ENCODE results near the gene POLQ. TPM values are rescaled to one million over a fixed set of nuclear protein-coding genes. Genes with fewer than 3 reads are reported as not detected.
"Not testable (repeated sequence)": the region's sequence is repeated elsewhere in the genome, so short reads cannot be mapped to it uniquely, and the experiment has no call there.

The POLQ gene
- total RNA-seq = 0.23 TPM

DNA sequence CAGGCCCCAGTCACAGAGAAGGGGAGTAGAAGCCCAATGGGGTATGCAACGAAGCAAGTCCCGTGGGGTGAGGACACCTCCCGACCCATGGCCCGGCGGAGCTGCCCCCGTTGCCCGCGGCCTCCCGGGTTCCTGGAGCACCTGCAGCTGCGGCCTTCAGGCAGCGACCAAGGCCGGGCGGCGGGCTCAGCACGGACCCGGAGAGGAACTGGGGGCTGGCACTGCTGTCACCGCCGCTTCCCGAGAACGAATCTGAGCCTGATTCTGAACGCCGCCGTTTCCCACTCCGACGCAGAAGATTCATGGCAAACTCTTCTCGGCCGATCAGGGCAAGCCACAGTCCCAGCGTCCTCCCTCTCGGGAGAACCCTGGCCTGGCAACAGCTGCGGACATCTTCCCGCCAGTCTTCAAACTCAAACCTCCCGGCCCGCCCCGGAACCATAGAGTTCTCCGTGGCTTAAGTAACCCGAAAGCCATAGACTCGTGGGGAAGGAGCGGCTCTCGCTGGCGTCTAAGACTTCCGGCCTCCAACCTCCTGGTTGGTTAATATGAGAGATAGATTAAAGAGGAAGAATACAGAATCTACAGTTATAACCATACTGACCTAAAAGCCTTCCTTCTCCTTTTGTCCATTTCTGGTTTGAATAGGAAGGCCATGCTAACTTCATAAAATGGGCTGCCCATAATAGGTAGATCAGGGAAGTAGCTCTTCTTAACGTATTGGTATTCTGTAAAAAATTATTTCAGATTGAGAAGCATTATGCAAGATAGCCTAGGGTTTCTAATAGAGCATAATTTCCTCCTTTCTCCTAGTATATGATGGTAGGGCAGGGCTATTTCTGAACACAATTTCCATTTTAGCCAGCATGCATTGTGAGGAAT, at the start of gene POLQ:
POLQ (minus strand) TSS at position 415 of the 882 bp plus-strand sequence; CDS start at position 304, 111 bp downstream.
- ATAC-seq (peak; percentile 99), DNase-seq (ENCODE audit: low spot score) (peak; percentile 91)

- peak; percentile 93 for ATAC-seq
- peak; percentile 54 for DNase-seq (ENCODE audit: low spot score)
Observed at GRCh38 chr3:121594850-121595249, 49.1 kb upstream of the POLQ start.

DNA sequence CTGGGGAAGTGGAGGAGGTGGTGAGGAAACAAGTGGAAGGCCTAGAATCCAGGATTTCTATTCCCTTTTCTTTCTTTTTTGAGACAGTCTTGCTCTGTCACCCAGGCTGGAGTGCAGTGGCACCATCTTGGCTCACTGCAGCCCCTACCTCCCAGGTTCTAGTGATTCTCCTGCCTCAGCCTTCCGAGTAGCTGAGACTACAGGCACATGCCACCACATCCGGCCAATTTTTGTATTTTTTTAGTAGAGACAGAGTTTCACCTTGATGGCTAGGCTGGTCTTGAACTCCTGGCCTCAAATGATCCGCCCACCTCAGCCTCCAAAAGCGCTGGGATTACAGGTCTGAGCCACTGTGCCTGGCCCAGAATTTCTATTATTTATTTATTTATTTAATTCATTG, 48.0 kb upstream of the POLQ start:
- not testable (repeated sequence) for ATAC-seq; DNase-seq (ENCODE audit: low spot score)

DNA sequence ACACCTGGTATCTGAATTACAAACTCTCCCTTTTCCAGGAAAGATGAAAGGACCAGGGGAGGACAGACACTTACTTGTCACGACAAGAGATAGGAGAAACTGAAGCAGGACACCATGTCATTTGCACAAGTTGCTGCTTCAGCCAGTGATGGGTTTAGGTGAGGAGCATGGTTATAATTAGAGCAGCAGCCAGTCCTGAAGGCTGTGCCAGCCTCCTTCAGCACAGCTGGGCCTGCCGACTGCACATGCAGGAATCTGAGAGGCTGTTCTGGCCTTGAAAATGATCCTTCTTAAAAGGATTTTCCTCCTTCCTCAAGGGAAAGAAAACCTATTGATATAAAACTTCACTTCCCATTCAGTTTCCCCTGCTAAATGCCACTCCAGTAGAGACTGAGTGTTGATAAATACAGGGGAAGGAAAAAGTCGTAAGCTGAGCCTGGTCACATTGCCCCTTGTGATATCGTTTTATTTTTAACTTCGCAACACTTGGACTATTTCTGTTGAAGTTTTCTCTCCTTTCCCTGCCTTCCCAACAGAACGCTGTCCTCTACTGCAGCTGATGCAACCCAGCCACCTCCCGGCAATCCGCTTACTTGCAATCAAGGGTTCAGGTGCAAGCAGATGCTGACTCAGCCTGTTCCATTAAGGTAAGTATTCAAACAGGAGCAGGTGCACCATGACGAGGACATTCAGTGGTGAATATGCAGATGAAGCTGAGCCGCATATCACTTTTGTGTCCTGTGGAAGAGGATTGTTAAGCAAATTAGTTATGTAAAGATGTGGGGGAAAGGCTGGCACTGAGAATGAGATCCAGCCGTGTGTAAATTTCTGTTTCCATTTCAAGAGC, 47.3 kb upstream of the POLQ start, which contains the start of gene FBXO40:
FBXO40 (plus strand) TSS at position 524 of the 847 bp plus-strand sequence. CDS start 27,197 bp downstream, outside the sequence.
- DNase-seq (ENCODE audit: low spot score) = peak; percentile 65
- peak; percentile 86 for ATAC-seq

DNA sequence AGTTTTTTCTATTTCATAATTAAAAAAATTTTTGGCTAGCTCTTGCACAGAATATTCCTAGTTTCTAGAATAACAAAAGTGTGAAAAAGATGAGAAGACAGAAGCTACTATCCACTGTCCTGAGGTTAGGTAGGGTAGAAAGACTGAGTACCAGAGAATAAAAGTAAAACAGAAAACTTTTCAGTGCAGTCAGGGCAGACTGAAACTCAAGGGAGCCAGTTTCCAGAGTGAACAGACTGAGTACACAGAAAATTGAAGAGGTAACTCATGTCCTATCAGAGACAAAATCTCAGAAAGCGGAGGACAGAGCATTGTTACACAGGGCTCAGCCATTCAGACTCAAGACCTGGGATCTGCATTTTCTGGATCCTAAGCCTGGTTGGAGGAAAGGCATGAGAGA, 38.6 kb upstream of the POLQ start:
- no peak for ATAC-seq
- DNase-seq (ENCODE audit: low spot score) = no peak

DNA sequence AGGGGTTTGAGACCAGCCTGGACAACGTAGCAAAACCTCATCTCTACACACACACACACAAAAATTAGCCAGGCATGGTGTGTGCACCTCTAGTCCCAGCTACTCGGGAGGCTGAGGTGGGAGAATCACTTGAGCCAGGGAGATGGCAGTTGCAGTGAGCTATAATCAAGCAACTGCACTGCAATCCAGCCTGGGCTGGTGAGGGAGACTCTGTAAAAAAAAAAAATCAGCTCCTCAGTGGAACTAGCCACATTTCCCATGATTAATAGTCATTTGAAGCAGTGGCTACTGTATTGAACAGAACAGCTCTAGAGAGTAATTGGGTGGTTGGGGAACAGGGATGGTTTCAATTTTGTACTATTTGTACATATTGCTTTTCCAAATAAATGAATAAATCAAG, 35.9 kb upstream of the POLQ start:
- DNase-seq (ENCODE audit: low spot score) = no peak
- no peak for ATAC-seq

DNA sequence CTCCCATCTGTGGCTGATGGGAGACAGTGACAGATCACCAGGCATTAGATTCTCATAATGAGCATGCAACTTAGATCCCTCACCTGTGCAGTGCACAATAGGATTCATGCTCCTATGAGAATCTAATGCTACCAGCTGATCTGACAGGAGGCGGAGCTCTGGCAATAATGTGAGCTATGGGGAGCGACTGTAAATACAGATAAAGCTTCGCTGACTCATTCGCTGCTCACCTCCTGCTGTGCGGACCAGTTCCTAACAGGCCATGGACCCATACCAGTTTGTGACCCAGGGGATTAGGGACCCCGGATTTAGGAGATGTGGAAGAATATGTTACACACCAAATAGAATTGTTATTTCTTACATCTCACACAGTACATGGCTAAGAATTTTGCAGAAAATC, 28.7 kb upstream of the POLQ start:
- ATAC-seq (no peak), DNase-seq (ENCODE audit: low spot score) (no peak)

DNA sequence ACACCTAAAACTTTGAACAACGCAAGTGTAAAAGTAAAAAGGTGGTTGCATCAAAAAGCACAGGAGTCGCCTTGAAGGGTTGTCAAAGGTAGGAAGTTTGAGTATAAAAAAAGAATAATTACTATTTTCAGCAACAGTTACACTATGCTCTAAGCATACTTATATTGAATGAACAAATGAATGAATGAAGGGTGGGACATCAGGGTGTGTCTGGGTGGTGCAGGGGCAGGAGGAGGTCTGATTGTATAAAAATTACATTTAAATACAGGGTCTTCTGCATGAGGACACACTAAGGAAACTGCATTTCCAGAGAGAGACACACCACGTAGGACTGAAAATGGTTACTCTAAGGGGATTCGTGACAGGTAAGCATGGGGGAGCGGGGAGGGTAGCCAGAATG, 21.9 kb upstream of the POLQ start, which contains the start of gene ARGFX:
ARGFX (plus strand) TSS at position 301 of the 400 bp plus-strand sequence. CDS start 2,765 bp downstream, outside the sequence.
- no peak for DNase-seq (ENCODE audit: low spot score)
- ATAC-seq = no peak

DNA sequence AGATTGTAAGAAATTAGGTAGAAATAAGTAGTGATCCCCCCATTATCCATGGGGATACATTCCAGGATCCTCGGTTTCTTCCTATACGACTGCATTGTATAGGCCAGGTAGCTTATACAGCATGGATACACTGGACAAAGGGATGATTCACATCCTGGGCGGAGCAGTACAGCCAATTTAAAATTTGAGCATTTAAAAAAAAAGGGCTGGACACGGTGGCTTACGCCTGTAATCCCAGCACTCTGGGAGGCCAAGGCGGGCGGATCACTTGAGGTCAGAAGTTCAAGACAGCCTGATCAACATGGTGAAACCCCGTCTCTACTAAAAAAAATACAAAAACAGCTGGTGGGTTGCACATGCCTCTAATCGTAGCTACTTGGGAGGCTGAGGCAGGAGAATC, 21.0 kb upstream of the POLQ start:
- DNase-seq (ENCODE audit: low spot score) (no peak), ATAC-seq (no peak)

GRCh38 chr3:121562148-121562547, 16.4 kb upstream of the POLQ start:
- DNase-seq (ENCODE audit: low spot score) (no peak), ATAC-seq (no peak)

GRCh38 chr3:121557426-121557934, 11.7 kb upstream of the POLQ start:
- ATAC-seq (no peak), DNase-seq (ENCODE audit: low spot score) (no peak)

DNA sequence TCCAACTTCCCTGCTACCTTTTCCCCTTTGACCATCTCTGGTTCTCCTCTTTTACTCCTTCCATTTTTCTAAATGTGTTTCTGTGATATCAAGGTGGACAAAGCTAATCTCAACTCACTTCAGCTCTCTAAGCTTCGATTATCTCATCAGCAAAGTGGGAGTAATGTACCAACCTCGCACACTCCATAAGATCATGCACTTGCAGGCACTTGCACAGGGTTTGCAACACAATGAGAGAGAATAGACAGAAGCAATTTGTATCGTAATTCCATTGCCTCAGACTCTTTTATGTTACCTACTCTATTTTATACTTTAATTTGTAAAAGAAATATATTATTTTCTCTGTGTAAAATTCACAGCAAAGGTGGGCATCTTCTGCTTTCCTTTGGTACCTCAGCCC, 7.0 kb upstream of the POLQ start:
- DNase-seq (ENCODE audit: low spot score) (no peak), ATAC-seq (no peak)

DNA sequence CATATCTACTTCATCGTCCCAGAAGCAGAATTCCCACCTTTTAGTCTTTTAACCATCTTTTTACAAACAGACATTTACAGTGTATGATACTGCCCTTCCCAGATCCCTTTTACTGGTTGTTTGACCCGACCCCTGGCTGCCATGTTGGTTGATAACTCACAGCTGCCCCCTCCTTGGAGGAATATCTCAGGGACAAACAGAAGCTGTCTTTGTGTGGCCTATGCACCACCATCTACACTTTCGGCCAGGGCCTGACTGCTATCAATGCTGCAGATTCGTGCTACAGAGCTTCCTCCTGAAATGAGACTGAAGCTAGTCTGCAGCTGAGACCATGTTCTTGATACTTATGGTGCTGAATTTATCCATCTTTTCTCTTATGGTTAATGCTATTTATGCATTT, 6.6 kb upstream of the POLQ start:
- ATAC-seq (no peak), DNase-seq (ENCODE audit: low spot score) (no peak)

DNA sequence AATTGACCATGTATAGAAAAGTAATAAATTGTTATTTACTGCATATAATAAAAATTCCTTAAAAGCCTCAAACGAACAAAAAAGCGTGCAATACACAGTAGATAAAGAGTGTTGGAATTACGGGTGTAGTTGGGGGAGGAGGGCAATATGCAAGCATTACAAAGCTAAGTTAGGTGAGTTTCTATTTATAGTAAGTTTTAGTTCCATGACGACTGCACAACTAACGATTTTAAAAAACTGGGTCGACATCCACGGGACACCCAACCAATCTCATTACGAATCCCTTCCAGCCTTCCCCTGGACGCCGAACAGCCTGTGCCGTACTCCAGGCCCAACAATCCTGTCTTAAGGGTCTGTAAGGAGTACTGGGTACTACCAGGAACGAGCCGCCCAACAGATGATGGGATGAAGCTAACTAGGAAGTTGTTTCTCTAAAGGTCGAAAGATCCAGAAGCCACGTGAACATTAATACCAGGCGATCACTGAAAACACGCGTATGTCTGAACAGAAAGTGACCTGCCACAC, 677 bp downstream of the POLQ start:
- no peak for DNase-seq (ENCODE audit: low spot score)
- ATAC-seq = no peak

DNA sequence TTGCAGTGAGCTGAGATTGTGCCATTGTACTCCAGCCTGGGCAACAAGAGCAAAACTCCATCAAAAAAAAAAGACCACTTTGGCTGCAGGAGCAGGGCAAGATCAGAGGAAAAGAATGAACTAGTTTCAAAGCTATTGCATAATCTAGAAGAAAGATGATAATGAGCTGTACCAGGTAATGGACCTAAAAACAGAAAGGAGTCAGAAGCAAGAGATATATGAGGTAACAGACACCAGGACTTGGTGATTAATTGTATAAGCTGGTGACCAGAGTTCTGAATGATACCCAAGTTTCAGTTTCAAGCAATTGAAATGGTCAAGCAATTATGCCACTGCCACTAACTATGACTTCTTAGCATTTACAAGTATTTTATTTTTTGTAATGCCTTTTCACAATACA, 2.9 kb downstream of the POLQ start:
- no peak for ATAC-seq

DNA sequence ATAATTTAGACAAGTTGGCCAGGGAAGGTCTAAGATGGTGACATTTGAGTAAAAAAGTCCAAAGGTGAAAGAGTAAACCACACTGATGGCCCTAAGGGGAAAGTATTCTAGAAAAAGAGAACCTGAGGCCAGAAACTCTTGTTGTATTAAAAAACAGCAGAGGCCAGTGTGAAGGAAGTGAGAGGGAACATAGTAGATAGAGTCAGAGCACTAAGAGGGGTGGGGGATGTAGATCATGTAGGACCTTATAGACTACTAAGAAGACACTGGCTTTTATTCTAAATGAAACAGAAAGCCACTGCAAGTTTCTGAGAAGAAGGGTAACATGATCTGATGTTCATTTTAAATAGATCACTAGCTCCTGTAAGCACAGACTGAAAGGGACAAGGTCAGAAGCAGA, 14.5 kb downstream of the POLQ start:
- ATAC-seq = no peak
- no peak for DNase-seq (ENCODE audit: low spot score)

More for the DNA sequence above, 2.9 kb downstream of the POLQ start:
- DNase-seq (ENCODE audit: low spot score) = no peak

GRCh38 chr3:121529308-121529707, 16.5 kb downstream of the POLQ start:
- DNase-seq (ENCODE audit: low spot score) (no peak), ATAC-seq (peak; percentile 58)

DNA sequence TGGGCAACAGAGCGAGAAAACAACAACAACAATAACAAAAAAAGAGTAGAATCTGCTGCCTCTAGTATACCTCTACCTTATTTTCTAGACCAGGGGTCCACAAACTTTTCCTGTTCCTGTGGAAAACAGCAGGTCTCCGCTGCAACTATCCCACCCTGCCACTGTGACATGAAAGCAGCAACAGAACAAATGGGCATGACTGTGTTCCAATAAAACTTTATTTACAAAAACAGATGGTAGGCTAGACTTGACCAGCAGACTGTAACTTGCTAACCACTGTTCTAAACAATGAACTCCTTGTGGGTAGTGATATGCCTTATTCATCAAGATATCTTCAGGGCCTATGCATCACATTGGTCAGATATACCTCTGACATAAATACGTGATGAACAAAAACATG, 25.3 kb downstream of the POLQ start:
- DNase-seq (ENCODE audit: low spot score) = no peak
- no peak for ATAC-seq

- DNase-seq (ENCODE audit: low spot score) (no peak), ATAC-seq (no peak)
Observed at GRCh38 chr3:121517953-121518655, 27.7 kb downstream of the POLQ start.

GRCh38 chr3:121515862-121516261, 29.9 kb downstream of the POLQ start:
- no peak for ATAC-seq
- no peak for DNase-seq (ENCODE audit: low spot score)
